A549 treated with Mapracorat at 1 μM for 4 hours (cell line): Measurements from ENCODE around the gene STMN1. TPM values are rescaled to one million over a fixed set of nuclear protein-coding genes. Genes with fewer than 3 reads are reported as not detected.

Experiments
- total RNA-seq: library from RNA; stranded (reverse); fragments of 200-300 nt; extraction: Qiagen RNA extraction; gene quantifications from 5 replicates; pipeline ENCODE4 v1.2.3, GENCODE V29; 2022

The STMN1 gene
- total RNA-seq, result 217 to 237 TPM (median 234 TPM) in 5 replicates

DNA sequence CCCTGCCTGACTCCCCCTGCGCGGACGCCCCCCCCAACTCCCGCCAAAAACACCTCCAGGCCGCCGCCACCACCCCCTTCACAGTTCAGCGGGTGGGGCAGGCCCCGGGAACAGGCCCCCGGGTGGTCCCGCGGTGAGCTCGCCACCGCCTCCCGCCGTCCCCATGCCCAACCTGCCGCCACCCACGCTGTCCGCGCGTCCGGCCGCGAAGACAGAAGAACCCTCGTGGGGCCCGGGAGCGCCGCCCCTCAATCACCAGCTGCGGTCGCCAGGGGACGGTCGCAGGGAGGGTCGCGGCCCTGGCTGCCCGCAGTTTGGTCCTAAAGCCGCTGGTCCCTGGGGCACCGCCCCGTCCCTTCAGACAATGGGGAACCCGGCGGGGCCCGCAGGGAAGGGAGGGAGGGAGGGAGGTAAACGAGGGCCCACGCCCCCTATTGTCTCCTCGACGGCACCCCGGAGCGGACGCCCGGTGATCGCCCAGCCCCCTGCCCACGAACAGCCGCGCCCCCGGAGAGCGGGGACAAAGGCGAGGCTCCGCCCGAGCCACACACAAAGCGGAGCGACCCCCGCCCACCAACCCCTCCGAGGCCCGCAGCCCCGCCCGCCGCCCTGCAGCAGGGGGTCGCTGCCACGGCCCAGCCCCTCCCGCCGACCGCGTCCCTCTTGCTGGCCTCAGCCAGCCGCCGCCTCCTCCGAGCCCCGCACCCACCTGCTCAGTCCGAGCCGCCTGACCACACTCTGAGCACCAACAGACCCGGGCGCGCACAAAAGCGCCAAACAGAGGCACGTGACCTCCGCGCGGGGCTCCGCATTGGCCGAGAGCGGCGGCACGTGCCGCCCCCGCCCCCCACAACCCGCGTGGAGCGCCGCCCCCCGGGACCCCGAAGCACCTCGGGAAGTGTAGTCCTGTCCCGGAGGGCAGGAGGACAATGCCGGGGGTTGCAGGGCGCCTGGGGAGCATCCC is at the start of gene STMN1:
Gene STMN1 (minus strand): TSS at position 740 of the 964 bp plus-strand sequence. CDS start 1,743 bp downstream, outside the sequence.

DNA sequence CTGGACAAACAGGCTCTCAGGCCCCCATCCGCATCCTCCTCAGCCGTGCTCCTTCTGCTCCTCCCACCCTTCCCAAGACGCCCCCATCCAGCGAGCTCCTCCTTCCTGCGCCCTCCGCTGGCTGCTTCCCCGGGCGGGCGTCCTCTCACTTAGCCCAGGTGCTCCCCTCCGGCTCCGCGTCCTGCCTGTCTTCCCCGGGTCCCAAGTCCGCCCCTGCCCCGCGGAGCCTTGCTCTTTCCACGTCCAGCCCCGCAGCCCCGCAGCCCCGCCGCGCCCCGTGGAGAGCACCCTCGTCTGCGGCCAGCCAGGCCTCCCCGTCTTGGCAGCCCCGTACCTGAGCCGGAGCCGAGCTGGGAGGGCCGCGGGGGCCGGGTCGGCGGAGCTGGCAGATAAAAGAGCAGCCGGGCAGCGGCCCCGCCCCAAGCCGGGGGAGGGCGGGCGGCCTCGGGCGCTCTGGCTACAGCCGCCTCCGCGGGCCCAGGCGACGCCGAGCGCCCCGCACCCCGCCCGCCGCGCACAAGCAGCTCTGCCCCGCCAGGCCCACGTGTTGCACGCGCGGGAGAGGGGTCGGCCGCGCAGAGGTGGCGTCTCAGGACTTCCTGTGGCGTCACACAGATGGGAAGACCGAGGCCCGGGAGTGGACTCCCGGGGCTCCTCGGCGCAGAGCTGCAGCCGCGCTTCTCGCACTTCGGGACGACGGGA is 30.9 kb downstream of the STMN1 start, which contains the start of gene PAQR7:
Gene PAQR7 (minus strand): TSS at position 555 of the 702 bp plus-strand sequence. CDS start 11,869 bp downstream, outside the sequence.

GRCh38 chr1:25858906-25859789 is 47.1 kb downstream of the STMN1 start, which contains the start of gene AUNIP:
Gene AUNIP, minus strand, starts transcription at chr1:25859457. Its CDS starts 100 bp downstream, at chr1:25859357.

Other genes starting within 250 kb of the STMN1 start
- gene SELENON, start 106.2 kb downstream of the STMN1 start, total RNA-seq, result 54.4 to 64.1 TPM (median 61.5 TPM) in 5 replicates
- 23.7 to 28.3 TPM (median 26.6 TPM) in 5 replicates for gene MTFR1L, start 86.5 kb downstream of the STMN1 start, total RNA-seq
- 7.8 to 10.4 TPM (median 8.3 TPM) in 5 replicates for gene AUNIP, start 47.0 kb downstream of the STMN1 start, total RNA-seq
- 6.0 to 7.9 TPM (median 7.7 TPM) in 5 replicates for gene PAQR7, start 30.7 kb downstream of the STMN1 start, total RNA-seq
- gene PAFAH2, start 91.6 kb upstream of the STMN1 start, total RNA-seq, result 6.1 to 9.1 TPM (median 7.8 TPM) in 5 replicates
- gene EXTL1, start 115.4 kb upstream of the STMN1 start, total RNA-seq, result not detected in 5 replicates
- gene SLC30A2, start 139.7 kb upstream of the STMN1 start, total RNA-seq, result 0.11 to 0.96 TPM (median 0.31 TPM) in 5 replicates
- gene TRIM63, start 161.2 kb upstream of the STMN1 start, total RNA-seq, result 1.3 to 1.8 TPM (median 1.5 TPM) in 5 replicates
- gene PDIK1L, start 205.4 kb upstream of the STMN1 start, total RNA-seq, result 1.8 to 2.3 TPM (median 1.9 TPM) in 5 replicates